ENCODE data around the gene COX10.
"Not testable (repeated sequence)": the region's sequence is repeated elsewhere in the genome, so short reads cannot be mapped to it uniquely, and the experiment has no call there.

The COX10 gene

GRCh38 chr17:14157822-14158221 is 88.5 kb downstream of the COX10 start:
- no peak for TF ChIP-seq CTCF (IDR thresholded peaks at IDR 0.05; ENCODE audit: control insufficient read depth, insufficient read depth, low read depth, low read length, missing control alignments)
- no peak for DNase-seq (ENCODE audit: low read depth)
- H3K4me3 ChIP-seq (ENCODE audit: control insufficient read depth, low read depth, low read length), result no peak overlapping the region

- H3K4me3 ChIP-seq (ENCODE audit: control insufficient read depth, low read depth, low read length), result no peak overlapping the region
- TF ChIP-seq CTCF (IDR thresholded peaks at IDR 0.05; ENCODE audit: control insufficient read depth, insufficient read depth, low read depth, low read length, missing control alignments), result no peak
- no peak for DNase-seq (ENCODE audit: low read depth)
Observed at GRCh38 chr17:14158707-14159106, 89.4 kb downstream of the COX10 start.

GRCh38 chr17:14161419-14161818 is 92.1 kb downstream of the COX10 start:
- no peak overlapping the region for H3K4me3 ChIP-seq (ENCODE audit: control insufficient read depth, low read depth, low read length)
- no peak for DNase-seq (ENCODE audit: low read depth)
- no peak for TF ChIP-seq CTCF (IDR thresholded peaks at IDR 0.05; ENCODE audit: control insufficient read depth, insufficient read depth, low read depth, low read length, missing control alignments)

GRCh38 chr17:14165616-14166015 is 96.3 kb downstream of the COX10 start:
- no peak overlapping the region for H3K4me3 ChIP-seq (ENCODE audit: control insufficient read depth, low read depth, low read length)
- no peak for TF ChIP-seq CTCF (IDR thresholded peaks at IDR 0.05; ENCODE audit: control insufficient read depth, insufficient read depth, low read depth, low read length, missing control alignments)
- no peak for DNase-seq (ENCODE audit: low read depth)

- DNase-seq (ENCODE audit: low read depth), result not testable (repeated sequence)
Observed at GRCh38 chr17:14167831-14168230, 98.5 kb downstream of the COX10 start.

GRCh38 chr17:14168582-14168981 is 99.3 kb downstream of the COX10 start:
- no peak for TF ChIP-seq CTCF (IDR thresholded peaks at IDR 0.05; ENCODE audit: control insufficient read depth, insufficient read depth, low read depth, low read length, missing control alignments)
- no peak for DNase-seq (ENCODE audit: low read depth)
- no peak overlapping the region for H3K4me3 ChIP-seq (ENCODE audit: control insufficient read depth, low read depth, low read length)

More at GRCh38 chr17:14167831-14168230, 98.5 kb downstream of the COX10 start:
- H3K4me3 ChIP-seq (ENCODE audit: control insufficient read depth, low read depth, low read length), result not testable (repeated sequence)

GRCh38 chr17:14169287-14169686 is 100.0 kb downstream of the COX10 start:
- no peak for DNase-seq (ENCODE audit: low read depth)
- no peak overlapping the region for H3K4me3 ChIP-seq (ENCODE audit: control insufficient read depth, low read depth, low read length)
- TF ChIP-seq CTCF (IDR thresholded peaks at IDR 0.05; ENCODE audit: control insufficient read depth, insufficient read depth, low read depth, low read length, missing control alignments), result no peak

Measured in AG09309 (cell line).